Calu3 (cell line): Measurements from ENCODE around the gene PPP2R2B. TPM values are rescaled to one million over a fixed set of nuclear protein-coding genes. Genes with fewer than 3 reads are reported as not detected.
"Not testable (repeated sequence)": the region's sequence is repeated elsewhere in the genome, so short reads cannot be mapped to it uniquely, and the experiment has no call there.

Experiments
- BruUV-seq: library from RNA; stranded (reverse); fragments of 400-500 nt; replicated peaks from 2 replicates; lab custom pipeline; 2021; lab: Mats Ljungman, UMichigan
- CTCF ChIA-PET: fragments of 300-600 bp; sonication (Branson Sonifier 250); formaldehyde crosslinking; loops from one replicate; lab custom pipeline; 2022; ENCODE audit warnings: antibody characterized with exemption; lab: Charles Lee
- DNase-seq: peaks from one replicate; pipeline ENCODE4 v3.0.0; 2022
- H3K27ac Mint-ChIP-seq: one replicate; pipeline ENCODE4 v1.8.0; 2022; ENCODE audit warnings: mixed read lengths; ENCODE audit not compliant: unreplicated experiment
- H3K27me3 Mint-ChIP-seq: one replicate; pipeline ENCODE4 v1.8.0; 2022; ENCODE audit warnings: mixed read lengths; ENCODE audit not compliant: unreplicated experiment
- H3K36me3 Mint-ChIP-seq: one replicate; pipeline ENCODE4 v1.8.0; 2022; ENCODE audit warnings: mild to moderate bottlenecking, moderate library complexity, mixed read lengths; ENCODE audit not compliant: insufficient read depth, unreplicated experiment
- H3K4me1 Mint-ChIP-seq: one replicate; pipeline ENCODE4 v1.8.0; 2022; ENCODE audit warnings: mild to moderate bottlenecking, low read depth, mixed read lengths; ENCODE audit not compliant: unreplicated experiment
- H3K4me3 Mint-ChIP-seq: one replicate; pipeline ENCODE4 v1.8.0; 2022; ENCODE audit warnings: mild to moderate bottlenecking, low read depth, moderate library complexity, mixed read lengths; ENCODE audit not compliant: unreplicated experiment
- H3K9me3 Mint-ChIP-seq: one replicate; pipeline ENCODE4 v1.8.0; 2022; ENCODE audit warnings: low read depth, mixed read lengths; ENCODE audit not compliant: unreplicated experiment
- intact Hi-C: fragments of 100-400 bp; cut with micrococcal nuclease; formaldehyde crosslinking; loops from one replicate; pipeline ENCODE4 v1.10.0; 2022; ENCODE audit not compliant: unreplicated experiment
- total RNA-seq: library from RNA; stranded (reverse); gene quantifications from 2 replicates; pipeline ENCODE4 v1.2.3, GENCODE V29; 2022
- TF ChIP-seq, protein P1 (sequence below): fragments of 200-600 bp; IDR thresholded peaks from one replicate; pipeline ENCODE4 v1.8.0; 2022; ENCODE audit warnings: antibody characterized with exemption; ENCODE audit not compliant: unreplicated experiment

Gene PPP2R2B
- total RNA-seq, 1 experiment from 2014 or later, result not detected

DNA sequence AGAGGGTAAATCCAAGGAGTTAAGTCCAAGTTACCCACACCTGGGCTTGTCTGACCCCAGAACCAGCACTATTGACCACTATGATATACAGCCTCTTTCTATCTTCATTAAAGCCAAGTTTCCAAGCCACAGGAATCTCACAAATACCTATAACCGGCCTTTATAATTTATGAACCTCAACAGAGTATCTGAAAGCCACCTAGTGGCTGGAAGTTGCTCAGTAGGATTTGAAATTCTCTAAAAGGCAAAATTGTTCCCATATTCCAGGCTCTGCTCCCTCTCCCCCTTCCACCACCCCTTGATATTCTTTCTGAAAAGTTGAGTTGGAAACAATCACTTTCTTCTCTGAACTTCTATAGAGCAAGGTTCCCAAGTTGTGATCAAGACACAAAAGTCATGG, 256.2 kb downstream of the PPP2R2B start:
- intact Hi-C loops, result loop anchor here (1.0 kb wide), 1 partner anchor 80 kb away; no protein-coding TSS in a partner anchor
- H3K9me3 Mint-ChIP-seq, result no peaks in the 10 kb centered on the region
- BruUV-seq, result no TSS peak
- no peaks in the 10 kb centered on the region for H3K4me1 Mint-ChIP-seq
- TF ChIP-seq, protein P1, sequence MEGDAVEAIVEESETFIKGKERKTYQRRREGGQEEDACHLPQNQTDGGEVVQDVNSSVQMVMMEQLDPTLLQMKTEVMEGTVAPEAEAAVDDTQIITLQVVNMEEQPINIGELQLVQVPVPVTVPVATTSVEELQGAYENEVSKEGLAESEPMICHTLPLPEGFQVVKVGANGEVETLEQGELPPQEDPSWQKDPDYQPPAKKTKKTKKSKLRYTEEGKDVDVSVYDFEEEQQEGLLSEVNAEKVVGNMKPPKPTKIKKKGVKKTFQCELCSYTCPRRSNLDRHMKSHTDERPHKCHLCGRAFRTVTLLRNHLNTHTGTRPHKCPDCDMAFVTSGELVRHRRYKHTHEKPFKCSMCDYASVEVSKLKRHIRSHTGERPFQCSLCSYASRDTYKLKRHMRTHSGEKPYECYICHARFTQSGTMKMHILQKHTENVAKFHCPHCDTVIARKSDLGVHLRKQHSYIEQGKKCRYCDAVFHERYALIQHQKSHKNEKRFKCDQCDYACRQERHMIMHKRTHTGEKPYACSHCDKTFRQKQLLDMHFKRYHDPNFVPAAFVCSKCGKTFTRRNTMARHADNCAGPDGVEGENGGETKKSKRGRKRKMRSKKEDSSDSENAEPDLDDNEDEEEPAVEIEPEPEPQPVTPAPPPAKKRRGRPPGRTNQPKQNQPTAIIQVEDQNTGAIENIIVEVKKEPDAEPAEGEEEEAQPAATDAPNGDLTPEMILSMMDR, result peak; percentile 66
- peaks cover 33% of the 10 kb centered on the region for H3K27me3 Mint-ChIP-seq
- H3K36me3 Mint-ChIP-seq, result no peaks in the 10 kb centered on the region
- DNase-seq, result no peak
- CTCF ChIA-PET, result interaction anchor here (2.0 kb wide), 1 partner anchor 80 kb away, joined by 6 read pairs; no protein-coding TSS in a partner anchor
- no peak overlapping the region for H3K27ac Mint-ChIP-seq
- no peak overlapping the region for H3K4me3 Mint-ChIP-seq

DNA sequence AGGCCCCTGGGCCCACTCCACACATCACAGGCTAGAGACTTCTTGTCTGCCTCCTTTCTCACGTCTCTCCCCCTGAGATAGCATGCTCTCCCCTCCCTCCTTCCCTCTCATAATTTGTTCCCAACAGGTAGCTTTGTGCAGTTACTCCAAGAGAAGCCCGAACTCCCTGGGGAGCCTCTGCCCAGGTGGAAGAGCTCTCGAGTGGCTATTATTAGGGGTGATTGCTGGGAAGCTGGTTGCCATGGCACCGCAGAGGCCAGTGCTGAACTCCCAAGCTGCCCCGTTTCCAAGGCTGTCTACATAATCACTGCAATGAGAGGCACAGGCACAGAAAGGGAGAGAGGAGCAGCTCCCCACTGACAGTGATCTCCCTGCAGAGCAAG, 257.9 kb downstream of the PPP2R2B start:
- TF ChIP-seq, protein P1, result no peak
- CTCF ChIA-PET, result interaction anchor here (0.6 to 1.6 kb wide), 2 partner anchors 40 to 78 kb away, joined by 3 to 5 read pairs; no protein-coding TSS in a partner anchor

DNA sequence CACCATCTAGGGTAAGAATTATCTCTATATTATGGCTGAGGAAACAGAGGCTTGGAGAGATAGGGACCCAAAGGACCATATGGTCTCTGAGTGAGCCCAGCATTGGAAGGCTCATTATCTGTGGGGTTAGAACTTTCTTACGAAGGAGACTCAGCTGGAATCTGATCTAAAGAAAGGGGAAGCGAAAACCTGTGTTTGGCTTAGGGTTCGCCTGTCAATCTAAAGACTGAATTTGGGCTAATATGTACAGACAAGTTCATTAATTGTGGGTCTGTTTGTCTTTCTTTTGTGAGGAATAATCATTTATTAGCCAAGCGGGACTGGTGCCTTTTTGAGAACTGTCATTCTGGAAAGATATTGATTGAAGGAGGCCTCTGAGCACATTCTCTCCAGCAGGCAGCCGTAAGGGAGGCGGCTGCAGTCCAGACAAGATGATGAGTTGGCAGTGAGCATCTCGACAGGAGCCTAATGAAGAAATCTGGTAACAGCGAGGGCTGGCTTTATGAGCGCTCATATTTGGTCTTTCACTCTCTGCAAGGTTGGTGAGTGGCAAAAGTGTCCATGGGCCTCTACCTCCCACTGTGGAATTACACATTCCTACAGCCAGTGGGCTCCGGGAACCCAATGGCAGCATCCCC, 258.4 kb downstream of the PPP2R2B start:
- H3K4me1 Mint-ChIP-seq, result no peaks in the 10 kb centered on the region
- CTCF ChIA-PET, result interaction anchor here (1.6 kb wide), 1 partner anchor 78 kb away, joined by 3 read pairs; no protein-coding TSS in a partner anchor
- intact Hi-C loops, result no loop called here
- no peak overlapping the region for H3K27ac Mint-ChIP-seq
- no peaks in the 10 kb centered on the region for H3K9me3 Mint-ChIP-seq
- H3K36me3 Mint-ChIP-seq, result no peaks in the 10 kb centered on the region
- H3K27me3 Mint-ChIP-seq, result peaks cover 34% of the 10 kb centered on the region
- no peak for DNase-seq
- BruUV-seq, result no TSS peak
- no peak overlapping the region for H3K4me3 Mint-ChIP-seq
- TF ChIP-seq, protein P1, result no peak

More for the DNA sequence above, 257.9 kb downstream of the PPP2R2B start:
- Mint-ChIP-seq H3K4me1 (no peaks in the 10 kb centered on the region), H3K27me3 (peaks cover 36% of the 10 kb centered on the region), H3K36me3 (no peaks in the 10 kb centered on the region), H3K27ac (no peak overlapping the region), H3K4me3 (no peak overlapping the region), H3K9me3 (no peaks in the 10 kb centered on the region)
- BruUV-seq, result no TSS peak
- intact Hi-C loops, result no loop called here
- DNase-seq, result no peak

DNA sequence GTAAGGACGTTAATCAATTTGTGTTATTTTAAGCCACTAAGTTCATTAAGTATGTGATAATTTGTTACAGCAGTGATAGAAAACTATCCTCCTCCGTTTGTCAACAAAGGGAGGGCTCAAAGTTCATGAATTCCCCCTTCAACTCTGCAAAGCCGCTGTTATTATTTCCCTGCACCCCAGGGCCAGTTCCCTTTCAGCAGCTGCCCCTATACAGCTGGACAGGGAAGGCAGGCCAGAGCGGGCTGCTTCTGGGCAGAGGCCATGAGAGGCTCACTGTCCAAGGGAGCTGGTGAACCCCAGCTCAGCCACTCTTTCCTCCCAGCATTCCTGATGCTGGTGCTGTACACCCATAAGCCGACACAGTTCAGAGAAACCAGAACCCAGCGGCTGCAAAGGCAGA, 260.1 kb downstream of the PPP2R2B start:
- CTCF ChIA-PET, result no interaction called here
- no peaks in the 10 kb centered on the region for H3K9me3 Mint-ChIP-seq
- TF ChIP-seq, protein P1, result no peak
- BruUV-seq, result no TSS peak
- no peaks in the 10 kb centered on the region for H3K36me3 Mint-ChIP-seq
- H3K4me3 Mint-ChIP-seq, result no peak overlapping the region
- no peaks in the 10 kb centered on the region for H3K4me1 Mint-ChIP-seq
- intact Hi-C loops, result no loop called here
- peaks cover 16% of the 10 kb centered on the region for H3K27me3 Mint-ChIP-seq
- DNase-seq, result no peak
- H3K27ac Mint-ChIP-seq, result no peak overlapping the region

DNA sequence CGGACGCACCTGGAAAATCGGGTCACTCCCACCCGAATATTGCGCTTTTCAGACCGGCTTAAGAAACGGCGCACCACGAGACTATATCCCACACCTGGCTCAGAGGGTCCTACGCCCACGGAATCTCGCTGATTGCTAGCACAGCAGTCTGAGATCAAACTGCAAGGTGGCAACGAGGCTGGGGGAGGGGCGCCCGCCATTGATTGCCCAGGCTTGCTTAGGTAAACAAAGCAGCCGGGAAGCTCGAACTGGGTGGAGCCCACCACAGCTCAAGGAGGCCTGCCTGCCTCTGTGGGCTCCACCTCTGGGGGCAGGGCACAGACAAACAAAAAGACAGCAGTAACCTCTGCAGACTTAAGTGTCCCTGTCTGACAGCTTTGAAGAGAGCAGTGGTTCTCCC, 268.8 kb downstream of the PPP2R2B start:
- BruUV-seq, H3K4me3 Mint-ChIP-seq, H3K27ac Mint-ChIP-seq, H3K9me3 Mint-ChIP-seq, H3K36me3 Mint-ChIP-seq, CTCF ChIA-PET, H3K4me1 Mint-ChIP-seq, intact Hi-C loops, DNase-seq: not testable (repeated sequence)
- H3K27me3 Mint-ChIP-seq, result peaks cover 34% of the 10 kb centered on the region
